Endothelial cell (in vitro differentiated cells): ENCODE results near the gene KCNQ1OT1. TPM values are rescaled to one million over a fixed set of nuclear protein-coding genes. Genes with fewer than 3 reads are reported as not detected.

Experiments used
- DNase-seq: peaks from one replicate; pipeline ENCODE4 v3.0.0; 2021; ENCODE audit warnings: low spot score
- H3K27ac Mint-ChIP-seq: one replicate; pipeline ENCODE4 v1.8.0; 2021; ENCODE audit warnings: mixed read lengths, inconsistent platforms; ENCODE audit not compliant: unreplicated experiment
- H3K27me3 Mint-ChIP-seq: one replicate; pipeline ENCODE4 v1.8.0; 2021; ENCODE audit warnings: mild to moderate bottlenecking, moderate library complexity, mixed read lengths, inconsistent platforms; ENCODE audit not compliant: unreplicated experiment
- H3K36me3 Mint-ChIP-seq: one replicate; pipeline ENCODE4 v1.8.0; 2021; ENCODE audit warnings: mild to moderate bottlenecking, low read depth, mixed read lengths, inconsistent platforms; ENCODE audit not compliant: unreplicated experiment
- H3K4me1 Mint-ChIP-seq: one replicate; pipeline ENCODE4 v1.8.0; 2021; ENCODE audit warnings: mild to moderate bottlenecking, mixed read lengths, inconsistent platforms; ENCODE audit not compliant: unreplicated experiment
- H3K4me3 Mint-ChIP-seq: one replicate; pipeline ENCODE4 v1.8.0; 2021; ENCODE audit warnings: mild to moderate bottlenecking, mixed read lengths, inconsistent platforms; ENCODE audit not compliant: unreplicated experiment
- H3K9me3 Mint-ChIP-seq: one replicate; pipeline ENCODE4 v1.8.0; 2021; ENCODE audit warnings: mixed read lengths, inconsistent platforms; ENCODE audit not compliant: unreplicated experiment
- CTCF ChIP-seq: fragments of 200-600 bp; sonication (generic); IDR thresholded peaks from one replicate; pipeline ENCODE4 v1.5.0; 2021; ENCODE audit warnings: antibody characterized with exemption; ENCODE audit not compliant: unreplicated experiment
- total RNA-seq: library from RNA; stranded (reverse); fragmentation: NEBNext Ultra II Directional; extraction: Animal tissue kit (Norgen Biotek cat#: 25700); gene quantifications from one replicate; pipeline ENCODE4 v1.2.1, GENCODE V29; 2021; ENCODE audit not compliant: unreplicated experiment

The KCNQ1OT1 gene
- total RNA-seq, 1 donor from 2014 or later: 1.2 TPM

DNA sequence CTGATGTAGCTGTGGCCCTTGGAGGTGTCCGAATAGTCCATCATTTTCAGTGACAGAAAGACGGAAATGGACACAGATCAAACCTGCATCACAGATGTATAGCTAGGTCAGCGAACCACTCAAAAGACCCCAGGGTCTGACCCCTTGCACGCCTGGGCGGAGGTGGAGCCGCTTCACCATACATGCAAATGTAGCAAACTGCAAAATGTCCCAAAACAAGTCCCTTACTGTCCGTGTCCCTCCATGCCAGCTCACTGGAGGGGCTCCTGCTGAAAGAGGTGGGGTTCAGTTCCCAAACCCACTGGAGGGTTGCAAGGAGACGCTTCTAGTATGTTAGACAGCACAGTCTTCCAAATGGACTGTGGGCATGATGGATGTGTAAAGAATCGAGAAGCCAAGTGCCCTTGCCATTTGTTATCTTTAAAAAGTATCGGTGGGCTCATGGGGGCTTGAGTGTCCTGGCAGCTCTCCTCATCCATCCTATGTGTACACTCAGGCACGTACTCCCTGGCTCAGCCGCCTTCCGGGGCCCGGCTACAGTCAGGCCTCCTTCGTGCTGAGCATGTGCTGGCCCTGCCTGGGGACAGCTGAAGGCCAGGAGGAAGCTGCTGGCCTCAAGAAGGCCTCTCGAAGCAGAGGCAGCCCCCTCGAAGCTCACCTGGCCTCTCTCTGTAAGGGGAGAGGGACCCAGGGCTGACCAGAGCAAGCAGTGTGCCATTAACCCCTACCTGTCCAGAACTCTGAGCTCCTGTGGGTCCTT is 20.2 kb upstream of the KCNQ1OT1 start:
- Mint-ChIP-seq H3K9me3 (no peaks in the 10 kb centered on the region), H3K4me1 (no peaks in the 10 kb centered on the region), H3K4me3 (no peak overlapping the region), H3K27ac (no peak overlapping the region), H3K27me3 (peaks cover 7% of the 10 kb centered on the region), H3K36me3 (peaks cover 4% of the 10 kb centered on the region)
- TF ChIP-seq CTCF: no peak
- DNase-seq: no peak

GRCh38 chr11:2718817-2719438 is 19.1 kb upstream of the KCNQ1OT1 start:
- Mint-ChIP-seq H3K9me3 (no peaks in the 10 kb centered on the region), H3K4me3 (peak overlapping the region; percentile 33), H3K27me3 (peaks cover 11% of the 10 kb centered on the region), H3K27ac (no peak overlapping the region), H3K36me3 (peaks cover 4% of the 10 kb centered on the region), H3K4me1 (no peaks in the 10 kb centered on the region)
- no peak for TF ChIP-seq CTCF
- no peak for DNase-seq

GRCh38 chr11:2717561-2718325 is 17.9 kb upstream of the KCNQ1OT1 start:
- no peak for TF ChIP-seq CTCF
- H3K36me3 Mint-ChIP-seq: peaks cover 4% of the 10 kb centered on the region
- DNase-seq: no peak
- H3K9me3 Mint-ChIP-seq: no peaks in the 10 kb centered on the region
- H3K4me3 Mint-ChIP-seq: no peak overlapping the region
- H3K4me1 Mint-ChIP-seq: no peaks in the 10 kb centered on the region
- H3K27me3 Mint-ChIP-seq: peaks cover 11% of the 10 kb centered on the region
- H3K27ac Mint-ChIP-seq: no peak overlapping the region

DNA sequence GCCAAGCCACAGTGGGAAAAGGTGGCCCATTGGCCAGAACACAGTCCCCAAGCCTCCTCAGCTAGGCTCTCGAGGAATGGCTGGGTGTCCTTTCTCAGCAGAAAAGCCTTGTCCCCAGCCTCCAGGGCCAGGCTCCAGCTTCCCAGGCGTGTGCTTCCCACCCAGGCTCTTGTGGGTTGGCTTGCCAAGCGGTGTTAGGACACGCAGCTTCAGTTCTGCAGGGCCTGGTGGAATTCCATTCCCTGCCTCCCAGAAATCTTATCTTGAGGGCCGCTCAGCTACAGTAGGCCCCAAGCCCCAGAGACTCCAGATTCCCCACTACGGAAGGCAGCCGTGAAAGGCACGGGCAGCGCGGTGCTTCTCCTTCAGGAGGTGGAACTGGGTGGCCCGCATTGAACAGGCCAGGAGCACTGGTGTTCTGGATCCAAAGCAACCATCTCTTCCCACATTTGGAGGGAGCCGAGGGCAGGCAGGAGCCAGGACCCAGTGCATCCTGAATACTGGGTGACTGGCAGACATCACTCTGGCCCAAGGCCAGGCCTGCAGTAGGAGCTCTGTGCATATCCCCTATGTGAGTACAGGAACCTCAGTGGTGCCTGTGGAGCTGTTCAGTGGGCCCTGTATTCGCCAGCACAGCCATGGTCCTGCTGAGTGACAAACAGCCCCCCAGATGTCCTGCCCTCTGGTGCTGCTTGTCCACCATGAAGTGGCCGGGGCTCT is 16.7 kb upstream of the KCNQ1OT1 start:
- H3K27ac Mint-ChIP-seq: no peak overlapping the region
- peaks cover 9% of the 10 kb centered on the region for H3K27me3 Mint-ChIP-seq

More for the DNA sequence above, 16.7 kb upstream of the KCNQ1OT1 start:
- TF ChIP-seq CTCF: no peak
- H3K4me1 Mint-ChIP-seq: no peaks in the 10 kb centered on the region
- DNase-seq: no peak
- peaks cover 4% of the 10 kb centered on the region for H3K36me3 Mint-ChIP-seq
- H3K4me3 Mint-ChIP-seq: no peak overlapping the region
- H3K9me3 Mint-ChIP-seq: no peaks in the 10 kb centered on the region
